ENCODE measurements around the gene WNT7B. TPM values are rescaled to one million over a fixed set of nuclear protein-coding genes. Genes with fewer than 3 reads are reported as not detected.

The WNT7B gene
- polyA plus RNA-seq, 1 experiment, result not detected

DNA sequence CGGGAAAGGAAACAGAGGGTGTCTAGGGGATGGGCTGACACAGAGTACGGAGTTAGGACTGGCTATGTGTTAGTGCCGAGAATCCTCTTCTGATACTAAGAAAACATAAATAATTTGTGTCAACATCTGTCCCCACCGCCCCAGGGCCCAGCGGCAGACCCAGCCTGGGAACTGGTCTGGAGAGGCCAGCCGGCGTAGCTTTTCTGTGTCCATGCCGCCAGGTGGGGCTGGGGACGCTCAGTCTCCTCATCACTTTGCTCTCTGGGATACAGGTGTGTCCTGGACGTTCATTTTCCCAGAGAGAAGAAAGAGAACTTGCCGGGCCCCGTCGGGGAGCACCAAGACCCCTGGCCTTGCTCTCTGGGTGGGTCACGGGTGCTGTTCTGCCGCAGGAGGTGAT, 54.7 kb downstream of the WNT7B start:
- DNase-seq (ENCODE audit: low read depth), result no peak
- no peaks in the 10 kb centered on the region; the same call in 1 of the 2 replicates for H3K27me3 ChIP-seq (ENCODE audit: control insufficient read depth, insufficient read depth, low read length)
- ChIA-PET CTCF (no interaction called here), POLR2A (no interaction called here)
- no peak overlapping the region for H3K4me3 ChIP-seq (ENCODE audit: low read depth, low read length)
- H3K36me3 ChIP-seq (ENCODE audit: control insufficient read depth, insufficient read depth, low read length), result no peaks in the 10 kb centered on the region
- TF ChIP-seq, protein P1, sequence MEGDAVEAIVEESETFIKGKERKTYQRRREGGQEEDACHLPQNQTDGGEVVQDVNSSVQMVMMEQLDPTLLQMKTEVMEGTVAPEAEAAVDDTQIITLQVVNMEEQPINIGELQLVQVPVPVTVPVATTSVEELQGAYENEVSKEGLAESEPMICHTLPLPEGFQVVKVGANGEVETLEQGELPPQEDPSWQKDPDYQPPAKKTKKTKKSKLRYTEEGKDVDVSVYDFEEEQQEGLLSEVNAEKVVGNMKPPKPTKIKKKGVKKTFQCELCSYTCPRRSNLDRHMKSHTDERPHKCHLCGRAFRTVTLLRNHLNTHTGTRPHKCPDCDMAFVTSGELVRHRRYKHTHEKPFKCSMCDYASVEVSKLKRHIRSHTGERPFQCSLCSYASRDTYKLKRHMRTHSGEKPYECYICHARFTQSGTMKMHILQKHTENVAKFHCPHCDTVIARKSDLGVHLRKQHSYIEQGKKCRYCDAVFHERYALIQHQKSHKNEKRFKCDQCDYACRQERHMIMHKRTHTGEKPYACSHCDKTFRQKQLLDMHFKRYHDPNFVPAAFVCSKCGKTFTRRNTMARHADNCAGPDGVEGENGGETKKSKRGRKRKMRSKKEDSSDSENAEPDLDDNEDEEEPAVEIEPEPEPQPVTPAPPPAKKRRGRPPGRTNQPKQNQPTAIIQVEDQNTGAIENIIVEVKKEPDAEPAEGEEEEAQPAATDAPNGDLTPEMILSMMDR (IDR thresholded peaks at IDR 0.05; ENCODE audit: insufficient read depth, low read depth, low read length), result no peak

DNA sequence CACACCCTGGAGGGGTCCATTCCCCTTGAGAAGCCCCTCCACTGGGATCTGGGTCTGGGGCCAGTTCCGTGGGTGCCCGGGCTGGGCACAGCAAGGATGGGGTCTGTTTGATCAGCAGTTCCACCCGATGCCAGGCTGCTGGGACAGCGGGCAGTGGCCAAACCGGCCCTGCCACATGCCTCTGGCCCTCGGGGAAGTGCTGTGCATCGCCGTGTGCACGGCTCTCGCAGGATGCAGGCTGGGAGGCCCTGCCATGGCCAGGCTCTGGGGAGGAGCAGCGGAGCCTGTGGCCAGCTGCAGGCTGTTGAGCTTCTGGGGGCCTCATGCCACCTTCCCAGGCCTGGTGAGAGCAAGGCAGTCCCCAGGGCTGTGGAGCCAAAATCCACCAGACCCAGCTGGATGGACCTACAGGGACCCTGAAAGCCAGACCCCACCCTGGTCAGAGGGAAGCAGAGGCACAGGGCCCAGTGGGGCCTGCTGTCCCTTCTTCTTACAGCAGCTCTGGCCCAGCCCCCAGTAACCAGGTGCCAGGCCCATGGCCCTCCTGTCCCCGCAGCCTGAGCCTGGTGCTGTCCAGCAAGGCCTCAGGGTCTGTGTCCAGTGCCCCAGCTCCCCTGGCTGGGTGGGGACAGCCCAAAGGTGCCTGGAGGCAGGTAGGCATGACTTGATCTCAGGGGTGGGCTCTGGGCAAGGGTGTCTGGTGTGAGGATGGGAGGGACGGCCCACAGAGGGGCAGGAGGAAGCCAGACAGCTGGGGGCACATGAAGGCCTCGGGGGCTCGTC, 57.3 kb downstream of the WNT7B start:
- H3K27me3 ChIP-seq (ENCODE audit: control insufficient read depth, insufficient read depth, low read length), result peaks cover 8% of the 10 kb centered on the region
- POLR2A ChIA-PET, result no interaction called here

DNA sequence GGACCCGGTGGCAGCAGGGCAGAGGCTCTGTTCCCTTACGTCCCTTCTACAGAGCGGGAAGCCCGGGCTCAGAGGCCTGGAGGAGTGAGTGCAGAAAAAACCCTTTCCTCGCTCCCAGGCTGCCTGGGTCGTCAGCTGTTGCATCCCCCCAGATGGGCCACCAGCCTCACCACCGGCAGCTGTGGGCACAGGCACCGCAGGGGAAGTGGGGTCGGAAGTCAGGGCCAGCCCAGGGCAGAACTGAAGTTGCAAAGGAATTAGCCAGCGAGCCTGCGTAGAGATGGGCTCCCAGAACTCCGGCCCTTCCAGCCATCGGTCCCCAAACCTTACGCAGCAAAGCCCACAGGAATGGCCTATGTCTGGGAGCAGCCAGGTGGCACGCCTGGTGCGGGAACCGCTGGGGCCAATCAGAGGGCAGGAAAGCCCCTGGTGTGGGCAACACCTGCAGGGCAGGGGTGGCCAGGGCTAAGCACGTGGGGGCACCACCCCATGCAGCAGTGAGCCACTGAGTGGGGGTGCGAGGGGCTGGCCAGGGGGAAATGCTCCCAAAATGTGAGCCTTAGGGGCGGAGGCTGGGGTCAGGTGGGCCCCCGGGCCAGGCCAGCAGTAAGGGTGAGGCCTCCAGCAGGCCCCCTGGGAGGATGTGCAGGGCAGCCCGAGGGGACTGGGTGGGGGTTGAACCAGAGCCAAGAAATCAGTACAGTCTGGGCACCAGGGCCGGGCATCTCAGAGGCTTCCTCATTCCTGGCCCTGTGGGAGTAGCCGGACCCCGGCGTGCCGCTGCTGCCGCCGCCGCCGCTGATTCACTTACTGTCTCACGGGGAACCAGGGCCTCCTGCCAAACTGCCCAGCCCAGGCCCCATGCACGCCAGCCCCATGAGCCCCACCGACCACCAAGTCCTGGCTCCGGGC, 58.2 kb downstream of the WNT7B start:
- no peak overlapping the region for H3K4me3 ChIP-seq (ENCODE audit: low read depth, low read length)
- TF ChIP-seq, protein P1 (IDR thresholded peaks at IDR 0.05; ENCODE audit: insufficient read depth, low read depth, low read length), result no peak
- peaks cover 9% of the 10 kb centered on the region for H3K27me3 ChIP-seq (ENCODE audit: control insufficient read depth, insufficient read depth, low read length)
- ChIA-PET CTCF (no interaction called here), POLR2A (no interaction called here)
- DNase-seq (ENCODE audit: low read depth), result no peak
- no peaks in the 10 kb centered on the region for H3K36me3 ChIP-seq (ENCODE audit: control insufficient read depth, insufficient read depth, low read length)

More for the DNA sequence above, 57.3 kb downstream of the WNT7B start:
- H3K36me3 ChIP-seq (ENCODE audit: control insufficient read depth, insufficient read depth, low read length), result no peaks in the 10 kb centered on the region
- TF ChIP-seq, protein P1 (IDR thresholded peaks at IDR 0.05; ENCODE audit: insufficient read depth, low read depth, low read length), result no peak
- no peak overlapping the region for H3K4me3 ChIP-seq (ENCODE audit: low read depth, low read length)
- CTCF ChIA-PET, result no interaction called here
- DNase-seq (ENCODE audit: low read depth), result no peak

DNA sequence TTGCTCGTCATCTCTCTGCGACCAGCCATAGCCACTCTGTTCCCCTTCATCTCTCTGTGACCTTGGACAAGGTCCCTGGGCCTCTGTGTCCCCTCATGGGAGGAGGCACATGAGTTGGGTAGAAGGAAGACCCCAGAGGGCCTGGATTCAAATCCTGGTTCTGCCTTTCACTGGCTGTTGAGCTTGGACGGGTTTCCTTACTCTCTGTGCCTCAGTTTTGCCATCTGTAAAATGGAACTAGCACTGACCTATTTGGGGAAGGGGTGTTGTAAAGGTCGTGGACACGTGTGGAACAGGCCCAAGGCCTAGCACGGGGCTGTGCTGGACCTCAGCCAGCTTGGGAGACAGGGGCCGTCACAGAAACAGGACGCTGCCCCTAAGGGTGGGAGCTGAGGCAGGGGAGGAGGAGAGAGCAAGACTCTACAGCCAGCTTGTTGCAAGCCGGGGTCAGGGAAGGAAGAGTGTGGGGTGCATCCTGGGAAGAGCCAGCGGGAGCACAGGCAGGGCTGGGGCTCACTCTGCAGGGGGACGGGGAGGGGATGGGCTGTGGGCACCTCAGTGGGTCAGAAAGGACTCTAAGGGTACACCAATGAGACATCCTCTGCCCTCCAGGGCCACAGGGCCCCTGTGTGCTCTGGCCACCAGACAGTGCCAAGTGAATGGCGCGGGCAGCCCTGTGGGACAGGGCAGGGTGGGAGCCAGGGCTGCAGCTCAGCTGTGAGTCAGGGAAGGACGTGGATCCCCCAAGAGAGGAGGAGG, 59.1 kb downstream of the WNT7B start:
- DNase-seq (ENCODE audit: low read depth), result no peak
- POLR2A ChIA-PET, result no interaction called here
- CTCF ChIA-PET, result interaction anchor here (1.3 kb wide), 1 partner anchor 12 kb away, joined by 3 read pairs; no protein-coding TSS in a partner anchor
- H3K36me3 ChIP-seq (ENCODE audit: control insufficient read depth, insufficient read depth, low read length), result no peaks in the 10 kb centered on the region
- H3K27me3 ChIP-seq (ENCODE audit: control insufficient read depth, insufficient read depth, low read length), result peaks cover 12% of the 10 kb centered on the region
- no peak overlapping the region for H3K4me3 ChIP-seq (ENCODE audit: low read depth, low read length)
- TF ChIP-seq, protein P1 (IDR thresholded peaks at IDR 0.05; ENCODE audit: insufficient read depth, low read depth, low read length), result no peak
